ENCODE measurements around the gene PRSS27.
"Not testable (repeated sequence)": the region's sequence is repeated elsewhere in the genome, so short reads cannot be mapped to it uniquely, and the experiment has no call there.

The PRSS27 gene

GRCh38 chr16:2736476-2737237 is 16.6 kb upstream of the PRSS27 start:
- in situ Hi-C loops (cut with MboI; ENCODE audit: low pct_unique_long_range_greater_than_20kb, low sequenced_read_pairs), result no loop called here
- DNase-seq, result no peak

GRCh38 chr16:2734844-2735515 is 15.0 kb upstream of the PRSS27 start:
- in situ Hi-C loops (cut with MboI; ENCODE audit: low pct_unique_long_range_greater_than_20kb, low sequenced_read_pairs), result no loop called here
- DNase-seq, result no peak

GRCh38 chr16:2728034-2728433 is 8.0 kb upstream of the PRSS27 start:
- no peak for DNase-seq
- in situ Hi-C loops (cut with MboI; ENCODE audit: low pct_unique_long_range_greater_than_20kb, low sequenced_read_pairs), result no loop called here

GRCh38 chr16:2726923-2727322 is 6.9 kb upstream of the PRSS27 start:
- in situ Hi-C loops (cut with MboI; ENCODE audit: low pct_unique_long_range_greater_than_20kb, low sequenced_read_pairs), result no loop called here
- DNase-seq, result no peak

GRCh38 chr16:2724816-2725348 is 4.9 kb upstream of the PRSS27 start:
- DNase-seq, result no peak
- in situ Hi-C loops (cut with MboI; ENCODE audit: low pct_unique_long_range_greater_than_20kb, low sequenced_read_pairs), result no loop called here

GRCh38 chr16:2724088-2724676 is 4.2 kb upstream of the PRSS27 start:
- in situ Hi-C loops (cut with MboI; ENCODE audit: low pct_unique_long_range_greater_than_20kb, low sequenced_read_pairs), result no loop called here
- no peak for DNase-seq

GRCh38 chr16:2721634-2722173 is 1.7 kb upstream of the PRSS27 start:
- in situ Hi-C loops (cut with MboI; ENCODE audit: low pct_unique_long_range_greater_than_20kb, low sequenced_read_pairs); DNase-seq: not testable (repeated sequence)

- in situ Hi-C loops (cut with MboI; ENCODE audit: low pct_unique_long_range_greater_than_20kb, low sequenced_read_pairs), result no loop called here
- DNase-seq, result peak; percentile 84
Observed at GRCh38 chr16:2720719-2721633, 952 bp upstream of the PRSS27 start.

- in situ Hi-C loops (cut with MboI; ENCODE audit: low pct_unique_long_range_greater_than_20kb, low sequenced_read_pairs), result no loop called here
- DNase-seq, result no peak
Observed at GRCh38 chr16:2719328-2720063, 528 bp downstream of the PRSS27 start.

GRCh38 chr16:2717383-2718263 is 2.4 kb downstream of the PRSS27 start:
- no peak for DNase-seq
- in situ Hi-C loops (cut with MboI; ENCODE audit: low pct_unique_long_range_greater_than_20kb, low sequenced_read_pairs), result no loop called here

GRCh38 chr16:2716948-2717347 is 3.1 kb downstream of the PRSS27 start:
- in situ Hi-C loops (cut with MboI; ENCODE audit: low pct_unique_long_range_greater_than_20kb, low sequenced_read_pairs), result no loop called here
- DNase-seq, result no peak

GRCh38 chr16:2715966-2716885 is 3.8 kb downstream of the PRSS27 start:
- DNase-seq, result no peak
- in situ Hi-C loops (cut with MboI; ENCODE audit: low pct_unique_long_range_greater_than_20kb, low sequenced_read_pairs), result no loop called here

- in situ Hi-C loops (cut with MboI; ENCODE audit: low pct_unique_long_range_greater_than_20kb, low sequenced_read_pairs), result no loop called here
- DNase-seq, result peak; percentile 71
Observed at GRCh38 chr16:2715519-2715918, 4.5 kb downstream of the PRSS27 start.

- DNase-seq, result no peak
- in situ Hi-C loops (cut with MboI; ENCODE audit: low pct_unique_long_range_greater_than_20kb, low sequenced_read_pairs), result no loop called here
Observed at GRCh38 chr16:2715064-2715463, 5.0 kb downstream of the PRSS27 start.

- in situ Hi-C loops (cut with MboI; ENCODE audit: low pct_unique_long_range_greater_than_20kb, low sequenced_read_pairs), result no loop called here
- no peak for DNase-seq
Observed at GRCh38 chr16:2713985-2714774, 5.8 kb downstream of the PRSS27 start.

- DNase-seq, result no peak
- in situ Hi-C loops (cut with MboI; ENCODE audit: low pct_unique_long_range_greater_than_20kb, low sequenced_read_pairs), result no loop called here
Observed at GRCh38 chr16:2713523-2713922, 6.5 kb downstream of the PRSS27 start.
